ENCODE measurements around the gene ELMO1. TPM values are rescaled to one million over a fixed set of nuclear protein-coding genes. Genes with fewer than 3 reads are reported as not detected.

Gene ELMO1
- total RNA-seq, 4 donors from 2014 or later = 24.6 to 120 (median 71.9) TPM

- Histone ChIP-seq H3K4me3 (no peak overlapping the region), H3K9me3 (no peaks in the 10 kb centered on the region), H3K36me3 (no peaks in the 10 kb centered on the region), H3K4me1 (no peaks in the 10 kb centered on the region), H3K27me3 (no peaks in the 10 kb centered on the region), H3K27ac (no peak overlapping the region)
- in situ Hi-C loops (cut with MboI; ENCODE audit: low pct_ligation_motif_present in 1 of 4, low pct_unique_long_range_greater_than_20kb in 1 of 4, low sequenced_read_pairs in 3 of 4) (no loop called here), intact Hi-C loops (cut with DNase I; ENCODE audit: low total_unique reads) (no loop called here)
- DNase-seq = no peak
- 69 to 73% methylated on average over 3 to 5 of the region's 5 CpGs for WGBS, 2 donors (ENCODE audit: low coverage in 1 of 2)
- TF ChIP-seq POLR2A (IDR thresholded peaks at IDR 0.05) (no peak), EP300 (IDR thresholded peaks at IDR 0.05; ENCODE audit: low read depth) (no peak), POLR2AphosphoS5 (IDR thresholded peaks at IDR 0.05) (no peak)
- TF ChIP-seq, protein P1, sequence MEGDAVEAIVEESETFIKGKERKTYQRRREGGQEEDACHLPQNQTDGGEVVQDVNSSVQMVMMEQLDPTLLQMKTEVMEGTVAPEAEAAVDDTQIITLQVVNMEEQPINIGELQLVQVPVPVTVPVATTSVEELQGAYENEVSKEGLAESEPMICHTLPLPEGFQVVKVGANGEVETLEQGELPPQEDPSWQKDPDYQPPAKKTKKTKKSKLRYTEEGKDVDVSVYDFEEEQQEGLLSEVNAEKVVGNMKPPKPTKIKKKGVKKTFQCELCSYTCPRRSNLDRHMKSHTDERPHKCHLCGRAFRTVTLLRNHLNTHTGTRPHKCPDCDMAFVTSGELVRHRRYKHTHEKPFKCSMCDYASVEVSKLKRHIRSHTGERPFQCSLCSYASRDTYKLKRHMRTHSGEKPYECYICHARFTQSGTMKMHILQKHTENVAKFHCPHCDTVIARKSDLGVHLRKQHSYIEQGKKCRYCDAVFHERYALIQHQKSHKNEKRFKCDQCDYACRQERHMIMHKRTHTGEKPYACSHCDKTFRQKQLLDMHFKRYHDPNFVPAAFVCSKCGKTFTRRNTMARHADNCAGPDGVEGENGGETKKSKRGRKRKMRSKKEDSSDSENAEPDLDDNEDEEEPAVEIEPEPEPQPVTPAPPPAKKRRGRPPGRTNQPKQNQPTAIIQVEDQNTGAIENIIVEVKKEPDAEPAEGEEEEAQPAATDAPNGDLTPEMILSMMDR (IDR thresholded peaks at IDR 0.05) = no peak
Observed at GRCh38 chr7:37275078-37275710, 173.5 kb downstream of the ELMO1 start.

GRCh38 chr7:37273891-37274290 lies 174.8 kb downstream of the ELMO1 start:
- no peak overlapping the region for H3K4me3 ChIP-seq
- TF ChIP-seq EP300 (IDR thresholded peaks at IDR 0.05; ENCODE audit: low read depth) = no peak
- in situ Hi-C loops (cut with MboI; ENCODE audit: low pct_ligation_motif_present in 1 of 4, low pct_unique_long_range_greater_than_20kb in 1 of 4, low sequenced_read_pairs in 3 of 4) = no loop called here
- WGBS, 2 donors (ENCODE audit: low coverage in 1 of 2) = 87% methylated on average over 2 of the region's 2 CpGs; no CpG with 5 or more reads in 1 of the 2 donors
- H3K9me3 ChIP-seq = no peaks in the 10 kb centered on the region
- no peak for DNase-seq
- H3K36me3 ChIP-seq = no peaks in the 10 kb centered on the region
- intact Hi-C loops (cut with DNase I; ENCODE audit: low total_unique reads) = no loop called here
- no peaks in the 10 kb centered on the region for H3K4me1 ChIP-seq
- H3K27me3 ChIP-seq = no peaks in the 10 kb centered on the region
- H3K27ac ChIP-seq = no peak overlapping the region

DNA sequence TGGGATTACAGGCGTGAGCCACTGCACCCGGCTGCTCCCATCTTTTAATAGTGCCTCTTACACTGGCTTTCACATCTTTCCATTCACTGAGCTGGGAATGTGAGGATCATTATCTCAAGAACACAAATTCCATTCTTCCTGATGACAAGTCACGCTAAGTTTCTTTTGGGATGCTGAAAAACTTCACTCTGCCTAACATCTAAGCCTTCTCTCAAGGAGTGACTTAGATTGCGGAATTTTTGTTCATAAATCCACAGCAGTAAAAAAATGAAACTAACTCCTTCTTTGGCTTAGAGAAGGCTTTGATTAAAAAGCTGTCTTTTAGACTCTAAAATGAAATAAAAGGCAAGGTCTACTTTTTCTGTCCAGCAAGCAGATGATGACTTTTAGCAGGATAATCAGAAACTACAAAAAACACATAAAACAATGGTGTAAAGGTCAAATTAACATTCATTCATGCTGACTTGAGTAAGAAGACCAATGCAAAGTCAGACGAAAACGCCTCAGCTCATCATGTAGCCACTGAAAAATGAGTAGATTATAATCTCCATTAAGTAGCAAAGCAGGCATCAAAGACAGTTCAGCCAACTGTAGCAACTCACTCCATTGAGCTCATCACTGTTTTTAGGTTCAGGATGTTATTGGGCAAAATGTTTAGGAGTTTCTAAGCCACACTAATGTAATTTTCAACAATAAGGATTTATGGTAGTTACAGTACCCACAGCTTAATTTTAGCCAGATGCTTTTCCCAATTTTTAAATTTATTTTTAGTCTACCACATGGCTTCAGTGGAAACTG lies 178.8 kb downstream of the ELMO1 start:
- TF ChIP-seq POLR2AphosphoS5 (IDR thresholded peaks at IDR 0.05) = no peak
- no peak for TF ChIP-seq POLR2A (IDR thresholded peaks at IDR 0.05)
- TF ChIP-seq, protein P1 (IDR thresholded peaks at IDR 0.05) = no peak
- no peak for TF ChIP-seq EP300 (IDR thresholded peaks at IDR 0.05; ENCODE audit: low read depth)
- 87 to 100% methylated on average over 4 to 6 of the region's 6 CpGs for WGBS, 2 donors (ENCODE audit: low coverage in 1 of 2)
- Histone ChIP-seq H3K4me3 (no peak overlapping the region), H3K4me1 (no peaks in the 10 kb centered on the region), H3K27me3 (no peaks in the 10 kb centered on the region), H3K27ac (no peak overlapping the region), H3K36me3 (no peaks in the 10 kb centered on the region), H3K9me3 (no peaks in the 10 kb centered on the region)
- no peak for DNase-seq
- intact Hi-C loops (cut with DNase I; ENCODE audit: low total_unique reads) (no loop called here), in situ Hi-C loops (cut with MboI; ENCODE audit: low pct_ligation_motif_present in 1 of 4, low pct_unique_long_range_greater_than_20kb in 1 of 4, low sequenced_read_pairs in 3 of 4) (no loop called here)

GRCh38 chr7:37267251-37267650 lies 181.4 kb downstream of the ELMO1 start:
- WGBS, 2 donors (ENCODE audit: low coverage in 1 of 2) = 94 to 98% methylated on average over 8 of the region's 8 CpGs
- no peak for DNase-seq
- H3K27me3 ChIP-seq = no peaks in the 10 kb centered on the region
- no peaks in the 10 kb centered on the region for H3K4me1 ChIP-seq
- TF ChIP-seq EP300 (IDR thresholded peaks at IDR 0.05; ENCODE audit: low read depth) (no peak), POLR2A (IDR thresholded peaks at IDR 0.05) (no peak), POLR2AphosphoS5 (IDR thresholded peaks at IDR 0.05) (no peak)
- TF ChIP-seq, protein P1 (IDR thresholded peaks at IDR 0.05) = no peak
- in situ Hi-C loops (cut with MboI; ENCODE audit: low pct_ligation_motif_present in 1 of 4, low pct_unique_long_range_greater_than_20kb in 1 of 4, low sequenced_read_pairs in 3 of 4) (no loop called here), intact Hi-C loops (cut with DNase I; ENCODE audit: low total_unique reads) (no loop called here)
- no peaks in the 10 kb centered on the region for H3K9me3 ChIP-seq
- no peak overlapping the region for H3K27ac ChIP-seq
- H3K36me3 ChIP-seq = no peaks in the 10 kb centered on the region
- no peak overlapping the region for H3K4me3 ChIP-seq

Data from transverse colon (tissue), 4 donors.